ENCODE results near the gene AP4B1. TPM values are rescaled to one million over a fixed set of nuclear protein-coding genes. Genes with fewer than 3 reads are reported as not detected.

Gene AP4B1
- total and polyA plus RNA-seq, 2 of the 13 experiments (the other 11 are each of a cell fraction or from before 2014, with no cell fraction given), result 8.5 to 12.0 TPM

GRCh38 chr1:113904674-113905434, at the start of gene AP4B1, which contains the start of gene DCLRE1B (continued):
- TF ChIP-seq LCORL (IDR thresholded peaks at IDR 0.05), result no peak
- TF ChIP-seq LCORL (CRISPR knock-in tag; IDR thresholded peaks at IDR 0.05), result peak; percentile 81
- TF ChIP-seq ZNF639 (CRISPR knock-in tag; conservative IDR thresholded peaks at IDR 0.05), result peak; percentile 95
- TF ChIP-seq MLXIP (CRISPR knock-in tag; IDR thresholded peaks at IDR 0.05; ENCODE audit: borderline replicate concordance), result no peak
- TF ChIP-seq ZNF768 (CRISPR knock-in tag; IDR thresholded peaks at IDR 0.05), result 0 out of 2 replicates have a peak, but pooled peaks have one; percentile 11
- TF ChIP-seq ZNF710 (CRISPR knock-in tag; IDR thresholded peaks at IDR 0.05; ENCODE audit: borderline replicate concordance), result peak; percentile 67
- no peak for TF ChIP-seq NONO (IDR thresholded peaks at IDR 0.05)
- peak; percentile 98 for TF ChIP-seq NONO (CRISPR knock-in tag; conservative IDR thresholded peaks at IDR 0.05)
- 0 out of 2 replicates have a peak, but pooled peaks have one; percentile 40 for TF ChIP-seq ZNF761 (CRISPR knock-in tag; conservative IDR thresholded peaks at IDR 0.05)
- TF ChIP-seq MYPOP (CRISPR knock-in tag; IDR thresholded peaks at IDR 0.05), result peak; percentile 95
- TF ChIP-seq ZNF512B (CRISPR knock-in tag; IDR thresholded peaks at IDR 0.05; ENCODE audit: borderline replicate concordance), result no peak
- TF ChIP-seq ZBTB34 (CRISPR knock-in tag; IDR thresholded peaks at IDR 0.05), result peak; percentile 27; the same call in 1 of the 2 replicates
- peak; percentile 68 for TF ChIP-seq SRSF1 (optimal IDR thresholded peaks at IDR 0.05; ENCODE audit: low read depth, low read length)
- TF ChIP-seq ZFP36L1 (CRISPR knock-in tag; IDR thresholded peaks at IDR 0.05), result 0 out of 2 replicates have a peak, but pooled peaks have one; percentile 85
- no peak; the same call in 1 of the 2 replicates for TF ChIP-seq KDM6A (CRISPR knock-in tag; IDR thresholded peaks at IDR 0.05; ENCODE audit: low read depth)
- TF ChIP-seq ZNF552 (CRISPR knock-in tag; IDR thresholded peaks at IDR 0.05; ENCODE audit: borderline replicate concordance), result peak; percentile 69; the same call in 1 of the 2 replicates
- no peak for TF ChIP-seq ZNF850 (CRISPR knock-in tag; conservative IDR thresholded peaks at IDR 0.05)

All from HepG2 (cell line).